K562 (cell line): ENCODE data around the gene ST3GAL3. TPM values are rescaled to one million over a fixed set of nuclear protein-coding genes. Genes with fewer than 3 reads are reported as not detected.

Experiments used
- ATAC-seq: fragments of 200-7000 bp; cut with Tn5 transposase; 3 replicates; pipeline ENCODE4 v1.9.1; 2020; ENCODE audit warnings: moderate library complexity
- BruUV-seq: library from RNA; stranded (reverse); fragments of 400-500 nt; replicated peaks from 2 replicates; lab custom pipeline; 2021; lab: Mats Ljungman, UMichigan
- CTCF ChIA-PET: fragments of 300-600 bp; formaldehyde crosslinking; extraction: SDS; loops from one replicate; lab custom pipeline; 2021; ENCODE audit warnings: low intra/inter-chr PET ratio; lab: Yijun Ruan, JAX
- POLR2A ChIA-PET: fragments of 300-600, 350-650 bp; sonication (Branson Sonifier 250); formaldehyde crosslinking; extraction: SDS; loops from one replicate; lab custom pipeline; 2021; ENCODE audit warnings: antibody characterized with exemption, inconsistent platforms; lab: Yijun Ruan, JAX
- DNase-seq, 4 experiments: peaks; one replicate each; pipeline versions ENCODE4 v3.0.0 to v3.0.0-alpha.2; 2011 to 2018; ENCODE audit warnings: low spot score in 3 of 4, mixed read lengths in 3 of 4; ENCODE audit errors: extremely low read depth in 1 of 4
- FAIRE-seq: peaks from 2 replicates; lab custom pipeline; 2011; peaks lifted over from hg19 to GRCh38; lab: Jason Lieb, UNC
- H2AFZ ChIP-seq: 2 replicates; pipeline ENCODE4 v1.6.0; 2011; ENCODE audit warnings: low read depth, low read length, control low read depth, inconsistent platforms
- H3K27ac ChIP-seq: fragments of 200-600 bp; 3 replicates; pipeline ENCODE4 v1.8.0; 2011; ENCODE audit warnings: low read depth, mild to moderate bottlenecking, control low read depth, inconsistent platforms, low read length, moderate library complexity, mixed read lengths; ENCODE audit errors: extremely low read depth
- H3K27me3 ChIP-seq, 2 experiments: fragments of 300-600 bp in 1 of 2; 2 replicates in 1 of 2; 3 replicates in 1 of 2; pipeline versions ENCODE4 v1.6.0 to v1.8.0; 2011; ENCODE audit warnings: inconsistent platforms in 2 of 2, low read length in 2 of 2, mild to moderate bottlenecking in 1 of 2, mixed read lengths in 1 of 2, moderate library complexity in 1 of 2; ENCODE audit not compliant: control insufficient read depth in 2 of 2, insufficient read depth in 2 of 2
- H3K36me3 ChIP-seq: fragments of 300-600 bp; 3 replicates; pipeline ENCODE4 v1.8.0; 2011; ENCODE audit warnings: mild to moderate bottlenecking, low read length, inconsistent platforms; ENCODE audit not compliant: control insufficient read depth, insufficient read depth
- H3K4me1 ChIP-seq, 2 experiments: fragments of 200-600 bp in 1 of 2; replicated peaks in 1 of 2; 2 replicates in 1 of 2; 3 replicates in 1 of 2; pipeline versions ENCODE4 v1.5.1 to v1.8.0; 2011; ENCODE audit warnings: inconsistent platforms in 2 of 2, low read length in 2 of 2, mild to moderate bottlenecking in 1 of 2, mixed read lengths in 1 of 2, moderate library complexity in 1 of 2; ENCODE audit not compliant: control insufficient read depth in 2 of 2, insufficient read depth in 2 of 2
- H3K4me2 ChIP-seq: 2 replicates; pipeline ENCODE4 v1.6.1; 2011; ENCODE audit warnings: low read length, control low read depth, inconsistent platforms, mixed read lengths; ENCODE audit not compliant: insufficient read depth
- H3K4me3 ChIP-seq: fragments of 200-600 bp; sonication (generic), shearing (Covaris generic); 2 replicates; pipeline ENCODE4 v1.5.1; 2016; ENCODE audit warnings: control low read depth, inconsistent platforms
- H3K79me2 ChIP-seq: fragments of 200-600 bp; 3 replicates; pipeline ENCODE4 v1.8.0; 2011; ENCODE audit warnings: low read length, inconsistent platforms; ENCODE audit not compliant: control insufficient read depth, insufficient read depth
- H3K9ac ChIP-seq, 2 experiments: 2 replicates each; pipeline versions ENCODE4 v1.6.0 to v1.6.1; 2011; ENCODE audit warnings: low read depth in 2 of 2, low read length in 2 of 2, control low read depth in 1 of 2, inconsistent platforms in 1 of 2, mild to moderate bottlenecking in 1 of 2, mixed read lengths in 1 of 2; ENCODE audit not compliant: insufficient read depth in 1 of 2
- H3K9me1 ChIP-seq: one replicate; pipeline ENCODE4 v1.6.0; 2011; ENCODE audit warnings: inconsistent platforms, mild to moderate bottlenecking, low read length, moderate library complexity; ENCODE audit not compliant: control insufficient read depth, insufficient read depth
- H3K9me3 ChIP-seq: replicated peaks from 2 replicates; pipeline ENCODE4 v1.5.1; 2011; ENCODE audit warnings: low read depth, low read length, inconsistent platforms; ENCODE audit not compliant: control insufficient read depth, insufficient read depth
- H4K20me1 ChIP-seq: replicated peaks from 2 replicates; pipeline ENCODE4 v1.6.1; 2011; ENCODE audit warnings: low read length, inconsistent platforms, mixed read lengths; ENCODE audit not compliant: control insufficient read depth, insufficient read depth
- ARID1B ChIP-seq: fragments of 450-650 bp; IDR thresholded peaks from 2 replicates; pipeline ENCODE4 v1.6.1; 2016; ENCODE audit warnings: antibody characterized with exemption, mild to moderate bottlenecking, inconsistent platforms
- BCOR ChIP-seq: fragments of 450-650 bp; IDR thresholded peaks from 2 replicates; pipeline ENCODE4 v1.6.1; 2016
- CGGBP1 ChIP-seq: fragments of 250-450 bp; sonication (Bioruptor Pico); IDR thresholded peaks from 2 replicates; pipeline ENCODE4 v1.9.0; 2021; ENCODE audit warnings: mild to moderate bottlenecking
- CHAMP1 ChIP-seq: fragments of 450-650 bp; IDR thresholded peaks from 2 replicates; pipeline ENCODE4 v1.6.1; 2016; ENCODE audit warnings: mild to moderate bottlenecking
- DPF2 ChIP-seq: fragments of 450-650 bp; IDR thresholded peaks from 2 replicates; pipeline ENCODE4 v1.6.1; 2016
- E2F3 ChIP-seq: fragments of 250-450 bp; sonication (Bioruptor Pico); IDR thresholded peaks from 2 replicates; pipeline ENCODE4 v1.4.0; 2020; ENCODE audit warnings: mild to moderate bottlenecking
- EP400 ChIP-seq: fragments of 450-650 bp; IDR thresholded peaks from 2 replicates; pipeline ENCODE4 v1.6.1; 2017; ENCODE audit warnings: antibody characterized with exemption, mild to moderate bottlenecking, moderate library complexity
- FOSL1 ChIP-seq: fragments of 200-800 bp; sonication (Bioruptor generic); conservative IDR thresholded peaks from 2 replicates; pipeline ENCODE4 v1.6.1; 2016; ENCODE audit warnings: missing genetic modification characterization, missing compliant biosample characterization
- HLTF ChIP-seq: fragments of 450-650 bp; IDR thresholded peaks from 2 replicates; pipeline ENCODE4 v1.6.1; 2016
- MEF2A ChIP-seq: IDR thresholded peaks from 2 replicates; pipeline ENCODE4 v1.6.1; 2011; ENCODE audit warnings: low read depth, mild to moderate bottlenecking, low read length, moderate library complexity; ENCODE audit not compliant: control insufficient read depth
- MEF2D ChIP-seq: conservative IDR thresholded peaks from 2 replicates; pipeline ENCODE4 v1.6.1; 2016; ENCODE audit warnings: low read depth, missing genetic modification characterization, missing compliant biosample characterization
- MITF ChIP-seq: IDR thresholded peaks from 2 replicates; pipeline ENCODE4 v1.6.1; 2014; ENCODE audit warnings: antibody characterized with exemption
- NCOR1 ChIP-seq: fragments of 450-650 bp; IDR thresholded peaks from 2 replicates; pipeline ENCODE4 v1.6.1; 2016; ENCODE audit warnings: mild to moderate bottlenecking, moderate library complexity
- NFYB ChIP-seq: IDR thresholded peaks from 2 replicates; pipeline ENCODE4 v1.6.1; 2011; ENCODE audit warnings: mild to moderate bottlenecking, moderate library complexity; ENCODE audit not compliant: insufficient read length; ENCODE audit errors: extremely low read depth
- RFX1 ChIP-seq: fragments of 450-650 bp; IDR thresholded peaks from 2 replicates; pipeline ENCODE4 v1.6.1; 2016; ENCODE audit warnings: mild to moderate bottlenecking, moderate library complexity
- SMAD1 ChIP-seq: fragments of 150-350 bp; IDR thresholded peaks from 2 replicates; pipeline ENCODE4 v1.6.1; 2014; ENCODE audit warnings: low read length, low read depth; ENCODE audit not compliant: partially characterized antibody
- SMARCA4 ChIP-seq: fragments of 450-650 bp; IDR thresholded peaks from 2 replicates; pipeline ENCODE4 v1.6.1; 2016
- TAL1 ChIP-seq: fragments of 450-650 bp; IDR thresholded peaks from 2 replicates; pipeline ENCODE4 v1.6.1; 2016; ENCODE audit warnings: mild to moderate bottlenecking
- TBP ChIP-seq: optimal IDR thresholded peaks from 2 replicates; pipeline ENCODE3; 2011; ENCODE audit warnings: low read depth, low read length, improper control_type of control experiment
- TCF3 ChIP-seq: sonication (generic); formaldehyde crosslinking; IDR thresholded peaks from 2 replicates; pipeline ENCODE4 v1.4.0; 2020; ENCODE audit warnings: mild to moderate bottlenecking, missing genetic modification reagents
- TEAD1 ChIP-seq, 2 experiments: fragments of 450-650 bp in 1 of 2; sonication (generic) in 1 of 2; formaldehyde crosslinking; IDR thresholded peaks; 2 replicates each; pipeline versions ENCODE4 v1.4.0 to v1.8.0; 2020 to 2022; ENCODE audit warnings: mild to moderate bottlenecking in 2 of 2, missing genetic modification reagents in 1 of 2
- ZNF696 ChIP-seq: fragments of 250-450 bp; sonication (Bioruptor Pico); conservative IDR thresholded peaks from 2 replicates; pipeline ENCODE4 v1.4.0; 2020; ENCODE audit warnings: mild to moderate bottlenecking, moderate library complexity
- ZNF699 ChIP-seq: fragments of 250-450 bp; sonication (Bioruptor Pico); IDR thresholded peaks from 2 replicates; pipeline ENCODE4 v1.8.0; 2021; ENCODE audit warnings: mild to moderate bottlenecking, moderate library complexity; ENCODE audit not compliant: insufficient replicate concordance
- WGBS: fragments of 100-300 bp; shearing (Covaris generic); methylation state at CpG from one replicate; pipeline ENCODE4 v1.1.6; 2016; ENCODE audit warnings: low coverage, mixed read lengths; ENCODE audit not compliant: insufficient coverage; ENCODE audit errors: missing lambda C conversion rate; 5-methylcytosine and 5-hydroxymethylcytosine counted together
- in situ Hi-C: fragments of 300-500 bp; cut with MboI; formaldehyde crosslinking; loops from 4 replicates; pipeline ENCODE4 v1.15.0; 2018; ENCODE audit warnings: inconsistent platforms, mixed read lengths
- intact Hi-C: fragments of 100-400 bp; cut with micrococcal nuclease; formaldehyde crosslinking; loops from 2 replicates; pipeline ENCODE4 v1.14.2; 2022
- polyA plus RNA-seq, 8 experiments: library from polyadenylated mRNA; depleted of rRNA in 4 of 8; stranded (reverse) in 5 of 8; unstranded in 3 of 8; fragments of >200 nt; fragmentation: Nextera tagmentation in 2 of 8; fragmentation: Illumina TruSeq in 1 of 8; extraction: Ambion mirVana in 2 of 8; extraction: Trizol in 1 of 8; gene quantifications; 2 replicates each; pipeline versions ENCODE4 v1.2.1 to v1.2.3, GENCODE V29; 2011 to 2014; ENCODE audit warnings: inconsistent platforms in 1 of 8, missing spikeins in 1 of 8
- total RNA-seq, 7 experiments: library from RNA; depleted of rRNA in 6 of 7; stranded (reverse); fragments of >200 nt in 6 of 7; fragmentation: Illumina TruSeq in 2 of 7; extraction: Trizol in 2 of 7; gene quantifications; 2 replicates each; pipeline versions ENCODE4 v1.2.1 to v1.2.3, GENCODE V29; 2011 to 2021; ENCODE audit warnings: low replicate concordance in 1 of 7

The ST3GAL3 gene
- total and polyA plus RNA-seq, 9 of the 15 experiments (the other 6 are each of a cell fraction or from before 2014, with no cell fraction given) = 1.2 to 18.9 (median 11.0) TPM

GRCh38 chr1:43819357-43819756 lies 112.0 kb downstream of the ST3GAL3 start:
- BruUV-seq = no TSS peak
- CTCF ChIA-PET = no interaction called here
- in situ Hi-C loops = no loop called here
- TF ChIP-seq MITF = no peak
- no peak for TF ChIP-seq ZNF696 (CRISPR knock-in tag)
- TF ChIP-seq MEF2A = peak; percentile 58; the same call in 1 of the 2 replicates
- no peak for TF ChIP-seq NFYB
- no peak for TF ChIP-seq BCOR
- no peak for TF ChIP-seq HLTF
- TF ChIP-seq CHAMP1 = no peak
- peak; percentile 27; the same call in 1 of the 2 replicates for TF ChIP-seq SMARCA4
- TF ChIP-seq DPF2 = 0 out of 2 replicates have a peak, but pooled peaks have one; percentile 14
- no peak for TF ChIP-seq SMAD1
- TF ChIP-seq E2F3 = no peak
- TF ChIP-seq NCOR1 = 0 out of 2 replicates have a peak, but pooled peaks have one; percentile 18
- no peak for TF ChIP-seq EP400
- TF ChIP-seq FOSL1 (tag) = peak; percentile 41; the same call in 1 of the 2 replicates
- peak; percentile 85 for TF ChIP-seq TCF3 (CRISPR knock-in tag)
- TF ChIP-seq CGGBP1 (CRISPR knock-in tag) = no peak
- no peak for TF ChIP-seq RFX1
- no peak for TF ChIP-seq ZNF699 (CRISPR knock-in tag)
- 0 out of 2 replicates have a peak, but pooled peaks have one; percentile 42 for TF ChIP-seq MEF2D (tag)
- TF ChIP-seq ARID1B = peak; percentile 73
- TF ChIP-seq TAL1 = peak; percentile 37; the same call in 1 of the 2 replicates
- TF ChIP-seq TBP = no peak
- no peak for TF ChIP-seq TEAD1 (CRISPR knock-in tag; IDR thresholded peaks at IDR 0.05)

More at GRCh38 chr1:43819357-43819756, 112.0 kb downstream of the ST3GAL3 start:
- Histone ChIP-seq H3K4me2 (no peak overlapping the region), H3K9me1 (no peaks in the 10 kb centered on the region), H4K20me1 (no peaks in the 10 kb centered on the region), H3K4me3 (no peak overlapping the region), H2AFZ (no peak overlapping the region), H3K27me3 (no peaks in the 10 kb centered on the region), H3K9me3 (peaks cover 5% of the 10 kb centered on the region), H3K36me3 (peaks cover 23% of the 10 kb centered on the region; the same call in 2 of the 3 replicates), H3K4me1 (no peaks in the 10 kb centered on the region), H3K9ac (no peak overlapping the region), H3K79me2 (no peaks in the 10 kb centered on the region), H3K27ac (no peak overlapping the region)
- DNase-seq (peak in 2 of 4 experiments; percentile 16 to 22), ATAC-seq (no peak), FAIRE-seq (no peak)
- WGBS = 94% methylated on average over 4 of the region's 4 CpGs
- intact Hi-C loops = no loop called here
- POLR2A ChIA-PET = interaction anchor here (0.8 to 0.9 kb wide), 2 partner anchors 9 to 750 kb away, joined by 3 read pairs; no protein-coding TSS in a partner anchor
